HCT116 (cell line): ENCODE results near the gene CRTC3. TPM values are rescaled to one million over a fixed set of nuclear protein-coding genes. Genes with fewer than 3 reads are reported as not detected.
A peak's percentile ranks its signal among the peaks of the same experiment; 100 is the strongest.

Source experiments
- ATAC-seq: fragments of 200-7000 bp; cut with Tn5 transposase; 2 replicates; pipeline ENCODE4 v1.9.1; 2020; ENCODE audit warnings: mild to moderate bottlenecking, moderate library complexity
- BruUV-seq: library from RNA; stranded (reverse); fragments of 400-500 nt; replicated peaks from 2 replicates; lab custom pipeline; 2021; lab: Mats Ljungman, UMichigan
- CTCF ChIA-PET: fragments of 300-600 bp; sonication (Branson Sonifier 250); formaldehyde crosslinking; loops from one replicate; lab custom pipeline; 2021; ENCODE audit warnings: antibody characterized with exemption; lab: Charles Lee
- POLR2A ChIA-PET: fragments of 300-600, 350-600 bp; sonication (Branson Sonifier 250); formaldehyde crosslinking; loops from one replicate; lab custom pipeline; 2021; ENCODE audit warnings: antibody characterized with exemption; lab: Charles Lee
- RAD21 ChIA-PET, 2 experiments: fragments of 300-600 bp; sonication (Branson Sonifier 250); formaldehyde crosslinking; loops; one replicate each; lab custom pipeline; 2023; ENCODE audit warnings: low total read pairs in 2 of 2; ENCODE audit not compliant: uncharacterized antibody in 2 of 2, unreplicated experiment in 2 of 2, low non-redundant PET in 1 of 2; lab: Charles Lee
- DNase-seq: peaks from one replicate; pipeline ENCODE4 v3.0.0-alpha.2; 2010; ENCODE audit warnings: low read depth, low spot score
- H2AFZ ChIP-seq: fragments of 200-600 bp; shearing (Covaris generic), sonication (generic); 2 replicates; pipeline ENCODE4 v1.6.1; 2017; ENCODE audit warnings: low read depth, mixed run types, mixed read lengths, antibody characterized with exemption, low read length; ENCODE audit not compliant: poor library complexity, severe bottlenecking
- H3K27ac ChIP-seq: 2 replicates; pipeline ENCODE4 v1.5.1; 2012; ENCODE audit warnings: low read depth, low read length
- H3K27me3 ChIP-seq: fragments of 200-600 bp; sonication (generic); 2 replicates; pipeline ENCODE4 v1.6.1; 2016; ENCODE audit warnings: mixed run types, low read length, mixed read lengths; ENCODE audit not compliant: insufficient read depth
- H3K36me3 ChIP-seq, 2 experiments: fragments of 200-500 bp in 1 of 2; fragments of 200-600 bp in 1 of 2; sonication (Bioruptor generic) in 1 of 2; sonication (generic) in 1 of 2; 2 replicates each; pipeline versions ENCODE4 v1.5.1 to v1.6.1; 2014 to 2016; ENCODE audit warnings: low read length in 2 of 2, inconsistent platforms in 1 of 2, mixed read lengths in 1 of 2, mixed run types in 1 of 2; ENCODE audit not compliant: insufficient read depth in 2 of 2, control insufficient read depth in 1 of 2
- H3K4me1 ChIP-seq, 2 experiments: fragments of 200-600 bp in 1 of 2; sonication (generic) in 1 of 2; 2 replicates each; pipeline versions ENCODE4 v1.5.1 to v1.6.1; 2012 to 2017; ENCODE audit warnings: low read length in 2 of 2, inconsistent platforms in 1 of 2, mild to moderate bottlenecking in 1 of 2, mixed read lengths in 1 of 2, mixed run types in 1 of 2, moderate library complexity in 1 of 2; ENCODE audit not compliant: insufficient read depth in 2 of 2, control insufficient read depth in 1 of 2
- H3K4me2 ChIP-seq: fragments of 200-600 bp; sonication (generic); 2 replicates; pipeline ENCODE4 v1.6.1; 2017; ENCODE audit warnings: mixed run types, low read length, mixed read lengths
- H3K4me3 ChIP-seq, 2 experiments: fragments of 200-600 bp in 1 of 2; sonication (generic) in 1 of 2; replicated peaks in 1 of 2; 2 replicates each; pipeline ENCODE4 v1.5.1; 2011 to 2016; ENCODE audit warnings: low read length in 2 of 2, control low read depth in 1 of 2, low read depth in 1 of 2, mild to moderate bottlenecking in 1 of 2, mixed read lengths in 1 of 2, mixed run types in 1 of 2
- H3K79me2 ChIP-seq: fragments of 200-600 bp; sonication (generic); 2 replicates; pipeline ENCODE4 v1.6.1; 2017; ENCODE audit warnings: mild to moderate bottlenecking, mixed run types, low read length, moderate library complexity, mixed read lengths; ENCODE audit not compliant: insufficient read depth
- H3K9ac ChIP-seq: fragments of 200-600 bp; sonication (generic); 2 replicates; pipeline ENCODE4 v1.6.1; 2016; ENCODE audit warnings: low read length, mixed read lengths
- H3K9me2 ChIP-seq: fragments of 200-600 bp; sonication (generic), shearing (Covaris generic); 2 replicates; pipeline ENCODE4 v1.6.1; 2017; ENCODE audit warnings: mixed run types, mild to moderate bottlenecking, moderate library complexity; ENCODE audit not compliant: insufficient read depth
- H3K9me3 ChIP-seq, 2 experiments: fragments of 200-500 bp in 1 of 2; fragments of 200-600 bp in 1 of 2; sonication (Bioruptor generic) in 1 of 2; sonication (generic) in 1 of 2; 2 replicates each; pipeline ENCODE4 v1.6.1; 2014 to 2017; ENCODE audit warnings: low read length in 2 of 2, mixed read lengths in 2 of 2, inconsistent platforms in 1 of 2, low read depth in 1 of 2, mild to moderate bottlenecking in 1 of 2, mixed run types in 1 of 2, moderate library complexity in 1 of 2; ENCODE audit not compliant: control insufficient read depth in 1 of 2, insufficient read depth in 1 of 2
- H4K20me1 ChIP-seq: fragments of 200-600 bp; sonication (generic), shearing (Covaris generic); 2 replicates; pipeline ENCODE4 v1.6.1; 2017; ENCODE audit warnings: mixed run types, mild to moderate bottlenecking, moderate library complexity; ENCODE audit not compliant: insufficient read depth
- CTCF ChIP-seq, 3 experiments: fragments of 200-600 bp in 1 of 3; sonication (generic) in 1 of 3; IDR thresholded peaks in 2 of 3; conservative IDR thresholded peaks in 1 of 3; 2 replicates each; pipeline ENCODE4 v1.5.1; 2012 to 2017; ENCODE audit warnings: low read depth in 2 of 3, low read length in 2 of 3, antibody characterized with exemption in 1 of 3, borderline replicate concordance in 1 of 3, control low read depth in 1 of 3, mild to moderate bottlenecking in 1 of 3, mixed read lengths in 1 of 3, mixed run types in 1 of 3, moderate library complexity in 1 of 3; ENCODE audit not compliant: insufficient read depth in 1 of 3
- EGR1 ChIP-seq: IDR thresholded peaks from 2 replicates; pipeline ENCODE4 v1.6.1; 2012; ENCODE audit warnings: low read depth
- EZH2phosphoT487 ChIP-seq: fragments of 200-600 bp; IDR thresholded peaks from 2 replicates; pipeline ENCODE4 v1.6.1; 2018; ENCODE audit warnings: antibody characterized with exemption, borderline replicate concordance
- FOSL1 ChIP-seq: IDR thresholded peaks from 2 replicates; pipeline ENCODE4 v1.6.1; 2012; ENCODE audit warnings: low read depth
- POLR2AphosphoS5 ChIP-seq: IDR thresholded peaks from 2 replicates; pipeline ENCODE4 v1.6.1; 2011; ENCODE audit warnings: mild to moderate bottlenecking, low read depth, low read length, moderate library complexity
- ZNF274 ChIP-seq: fragments of 200-500 bp; sonication (Bioruptor generic); IDR thresholded peaks from 2 replicates; pipeline ENCODE4 v1.6.1; 2014; ENCODE audit warnings: mild to moderate bottlenecking, low read depth, low read length, inconsistent platforms
- intact Hi-C: fragments of 100-400 bp; cut with micrococcal nuclease; formaldehyde crosslinking; loops from 2 replicates; pipeline ENCODE4 v1.10.0; 2022
- total RNA-seq: library from RNA; stranded (reverse); gene quantifications from one replicate; pipeline ENCODE4 v1.2.1, GENCODE V29; 2021; ENCODE audit not compliant: unreplicated experiment

Gene CRTC3
- total RNA-seq, 1 experiment from 2014 or later, result 20.7 TPM

- POLR2A ChIA-PET, result no interaction called here
Measured at GRCh38 chr15:90666135-90666909, 136.6 kb downstream of the CRTC3 start.

More at GRCh38 chr15:90666135-90666909, 136.6 kb downstream of the CRTC3 start:
- no peaks in the 10 kb centered on the region for H4K20me1 ChIP-seq
- H3K9me2 ChIP-seq, result no peaks in the 10 kb centered on the region
- no peaks in the 10 kb centered on the region for H3K79me2 ChIP-seq
- no peak for DNase-seq
- ChIA-PET RAD21 (no interaction called here), CTCF (no interaction called here)
- H3K4me2 ChIP-seq, result peak overlapping the region; percentile 91
- H3K4me1 ChIP-seq, result peaks cover 7 to 29% of the 10 kb centered on the region in 2 experiments; a peak in 3 of 4 replicates
- H3K4me3 ChIP-seq, result peak overlapping the region; percentile 64 to 66
- intact Hi-C loops, result no loop called here
- no peaks in the 10 kb centered on the region for H3K36me3 ChIP-seq
- BruUV-seq, result no TSS peak
- ATAC-seq, result no peak
- H3K9ac ChIP-seq, result peak overlapping the region; percentile 72
- peak overlapping the region; percentile 89 for H3K27ac ChIP-seq
- no peak for TF ChIP-seq POLR2AphosphoS5
- TF ChIP-seq ZNF274, result no peak
- no peak for TF ChIP-seq EZH2phosphoT487
- TF ChIP-seq CTCF (IDR thresholded peaks at IDR 0.05 in 2 of 3, conservative IDR thresholded peaks at IDR 0.05 in 1 of 3; ENCODE audit: borderline replicate concordance in 1 of 3, insufficient read depth in 1 of 3, low read depth in 2 of 3, low read length in 2 of 3), result no peak
- no peak for TF ChIP-seq EGR1
- no peak for TF ChIP-seq FOSL1
- H3K9me3 ChIP-seq, result no peaks in the 10 kb centered on the region
- H3K27me3 ChIP-seq, result no peaks in the 10 kb centered on the region
- H2AFZ ChIP-seq, result no peak overlapping the region
